Hematopoietic multipotent progenitor cell treated with erythropoietin and hydrocortisone succinate and interleukin-3 and kit ligand, for 15 days (in vitro differentiated cells): ENCODE data around the gene ACSM3.
A peak's percentile ranks its signal among the peaks of the same experiment; 100 is the strongest.
"Not testable (repeated sequence)": the region's sequence is repeated elsewhere in the genome, so short reads cannot be mapped to it uniquely, and the experiment has no call there.

ENCODE experiments used
- DNase-seq: peaks from one replicate; pipeline ENCODE4 v3.0.0-alpha.2; 2015; ENCODE audit warnings: low spot score

The ACSM3 gene

GRCh38 chr16:20763461-20764232 lies at the start of gene ACSM3:
Gene ACSM3 (plus strand): TSS chr16:20764014. CDS start chr16:20770035, 6,021 bp downstream.
- DNase-seq, result peak; percentile 57

- DNase-seq, result not testable (repeated sequence)
Measured at GRCh38 chr16:20717718-20718117, 46.1 kb upstream of the ACSM3 start.

GRCh38 chr16:20720251-20720650 lies 43.6 kb upstream of the ACSM3 start:
- DNase-seq, result no peak

- DNase-seq, result no peak
Measured at GRCh38 chr16:20726661-20727060, 37.2 kb upstream of the ACSM3 start.

GRCh38 chr16:20727181-20727580 lies 36.6 kb upstream of the ACSM3 start:
- DNase-seq, result no peak

GRCh38 chr16:20729141-20729540 lies 34.7 kb upstream of the ACSM3 start:
- DNase-seq, result no peak

- no peak for DNase-seq
Measured at GRCh38 chr16:20734056-20734455, 29.8 kb upstream of the ACSM3 start.

- DNase-seq, result no peak
Measured at GRCh38 chr16:20734782-20735181, 29.0 kb upstream of the ACSM3 start.

DNA sequence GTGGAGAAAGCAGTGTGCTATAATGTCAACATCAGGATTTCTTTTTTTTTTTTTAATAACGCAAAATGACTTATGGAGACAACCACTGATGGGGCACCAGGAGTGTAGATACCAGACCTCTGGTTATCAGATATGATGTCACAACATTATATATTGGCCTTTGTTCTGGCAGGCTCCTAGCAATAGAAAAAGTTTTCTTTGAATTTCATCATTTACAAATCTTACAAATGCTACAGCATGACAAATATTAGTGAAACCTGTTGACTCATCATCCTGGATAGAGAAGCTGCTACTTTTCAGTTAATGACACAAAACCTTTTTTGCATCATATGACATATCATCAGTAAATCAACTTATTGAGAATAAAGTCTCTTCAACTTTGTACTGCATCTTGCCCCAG lies 28.3 kb upstream of the ACSM3 start:
- DNase-seq, result no peak

DNA sequence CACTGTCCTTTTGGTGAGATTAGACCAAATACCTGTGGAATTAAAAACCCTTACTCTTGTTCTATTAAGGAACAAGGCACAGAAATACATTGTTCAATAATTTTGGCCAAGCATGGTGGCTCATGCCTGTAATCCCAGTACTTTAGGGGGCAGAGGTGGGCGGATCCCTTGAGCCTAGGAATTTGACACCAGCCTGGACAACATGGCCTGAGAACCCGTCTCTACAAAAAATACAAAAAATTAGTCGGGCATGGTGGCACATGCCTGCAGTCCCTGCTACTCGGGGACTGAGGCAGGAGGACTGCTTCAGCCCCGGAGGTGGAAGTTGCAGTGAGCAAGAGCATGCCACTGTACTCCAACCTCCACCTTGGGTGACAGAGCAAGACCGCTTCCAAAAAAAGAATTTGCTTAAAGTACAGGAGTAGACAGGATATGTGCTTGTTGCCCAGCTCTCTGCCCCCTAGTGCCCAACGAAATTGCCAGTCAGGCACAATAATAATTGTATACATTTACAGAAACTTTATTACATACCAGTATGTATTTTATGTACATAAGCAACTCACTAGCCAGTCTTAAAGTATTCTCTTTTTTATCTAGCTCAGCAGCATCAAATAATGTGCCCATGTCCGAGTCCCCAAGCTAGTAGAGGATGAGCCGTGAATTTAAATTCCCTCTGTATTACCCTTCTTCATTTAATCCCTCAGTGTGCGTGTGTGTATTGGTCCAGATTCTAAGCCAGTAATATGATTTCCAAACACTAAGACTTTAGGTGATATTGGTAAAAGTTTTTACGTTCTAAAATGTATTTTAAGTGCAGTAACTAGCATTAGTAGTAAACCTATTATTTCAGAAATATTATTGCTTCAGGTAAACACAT lies 23.6 kb upstream of the ACSM3 start:
- DNase-seq, result peak; percentile 43

- DNase-seq, result peak; percentile 88
Measured at GRCh38 chr16:20740901-20741521, 22.8 kb upstream of the ACSM3 start.

DNA sequence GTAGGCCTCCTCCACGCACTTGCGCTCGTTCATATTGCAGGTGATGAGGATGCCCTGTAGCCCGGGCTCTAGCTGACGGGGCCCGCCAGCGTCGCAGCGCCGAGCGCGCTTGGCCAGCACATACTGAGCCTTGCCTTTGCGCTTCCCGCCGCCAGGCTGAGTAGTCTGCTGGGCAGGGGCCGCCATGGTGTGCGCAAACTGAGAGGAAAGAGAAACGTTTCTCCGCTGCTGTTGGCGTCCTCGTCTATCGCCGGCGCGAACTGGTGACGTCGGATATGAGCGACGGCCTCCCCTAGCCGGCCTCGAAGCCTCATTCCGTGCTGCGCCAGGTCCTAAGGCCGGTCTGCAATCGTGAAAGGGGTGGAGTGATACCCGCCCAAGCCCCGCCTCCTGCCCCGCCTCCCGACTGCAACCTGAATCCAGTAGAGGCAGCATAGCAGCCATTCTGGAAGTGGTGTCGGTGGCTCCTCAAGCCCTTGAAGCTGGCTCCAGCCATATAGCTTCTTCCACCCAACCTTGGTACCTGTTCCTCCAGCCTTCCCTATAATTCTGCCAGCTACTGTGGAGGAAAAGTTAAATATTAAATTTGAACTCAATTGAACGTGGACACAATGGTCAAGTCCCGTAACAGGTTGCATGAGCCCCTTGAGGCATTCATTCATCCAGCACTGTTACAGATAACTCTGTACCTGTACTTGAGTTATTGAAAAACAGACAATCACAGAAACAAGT lies 22.1 kb upstream of the ACSM3 start, which contains the start of gene THUMPD1:
THUMPD1 (minus strand) TSS at position 265 of the 732 bp plus-strand sequence; CDS start at position 186, 79 bp downstream.
- peak; percentile 96 for DNase-seq

DNA sequence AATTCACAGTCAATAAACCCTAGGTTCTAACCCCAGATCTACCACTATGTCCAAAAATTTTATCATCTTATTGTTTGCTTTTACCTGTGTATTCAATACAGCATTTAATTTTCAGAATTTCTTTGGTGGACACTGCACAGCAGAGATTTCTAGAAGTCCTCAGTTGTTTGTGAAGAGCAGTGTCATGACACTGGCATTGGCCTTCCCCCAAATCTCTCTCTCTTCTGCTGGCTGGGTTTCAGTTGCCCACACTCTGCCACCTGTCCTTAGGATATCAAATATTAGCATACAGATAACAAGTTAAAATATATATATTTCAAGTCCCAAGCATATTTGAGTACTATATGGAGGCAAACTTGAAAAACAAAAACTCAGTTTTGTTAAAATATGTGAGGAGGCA lies 20.2 kb upstream of the ACSM3 start:
- DNase-seq, result no peak

DNA sequence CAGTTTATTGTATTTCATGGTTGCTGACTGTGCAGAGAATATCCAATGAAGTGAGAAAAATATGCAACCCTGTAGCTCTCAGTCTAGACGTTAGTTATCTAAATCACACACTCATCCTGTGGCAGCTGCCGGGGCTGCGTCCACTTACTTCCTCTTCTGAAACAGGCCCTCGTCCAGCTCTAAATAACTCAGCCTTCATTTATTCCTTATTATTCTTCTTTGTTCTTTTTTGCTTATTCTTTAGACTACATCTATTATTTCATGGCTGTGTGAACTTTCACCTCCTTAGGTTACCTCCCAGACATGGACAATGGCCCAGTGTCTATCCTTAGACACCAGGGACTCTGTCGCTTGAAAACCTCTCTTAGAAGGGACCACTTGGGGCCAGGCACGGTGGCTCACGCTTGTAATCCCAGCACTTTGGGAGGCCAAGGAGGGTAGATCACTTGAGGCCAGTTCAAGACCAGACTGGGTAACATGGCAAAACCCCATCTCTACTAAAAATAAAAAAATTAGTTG lies 18.8 kb upstream of the ACSM3 start:
- peak; percentile 36 for DNase-seq

DNA sequence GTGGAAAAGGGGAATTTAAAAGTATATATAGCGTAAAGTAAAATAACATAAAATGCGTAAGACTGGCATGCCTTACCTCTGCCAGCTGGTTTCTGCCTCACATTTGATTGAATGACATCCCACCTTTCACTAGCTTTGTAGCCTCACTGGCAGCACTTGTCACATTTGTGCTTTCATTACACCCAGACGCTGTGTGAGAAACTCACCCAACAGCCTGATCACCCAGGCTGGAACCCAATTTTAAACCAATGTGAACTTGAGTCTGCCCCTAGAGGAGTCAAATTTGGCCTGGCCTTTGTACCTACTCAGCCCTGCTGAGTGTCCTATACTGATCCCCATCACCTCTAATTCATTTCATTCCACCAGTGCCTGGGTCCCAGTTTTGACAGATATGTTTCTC lies 17.4 kb upstream of the ACSM3 start:
- DNase-seq, result no peak

GRCh38 chr16:20747030-20747816 lies 16.6 kb upstream of the ACSM3 start:
- peak; percentile 68 for DNase-seq

- no peak for DNase-seq
Measured at GRCh38 chr16:20749474-20749873, 14.3 kb upstream of the ACSM3 start.

GRCh38 chr16:20750558-20750957 lies 13.3 kb upstream of the ACSM3 start:
- no peak for DNase-seq

DNA sequence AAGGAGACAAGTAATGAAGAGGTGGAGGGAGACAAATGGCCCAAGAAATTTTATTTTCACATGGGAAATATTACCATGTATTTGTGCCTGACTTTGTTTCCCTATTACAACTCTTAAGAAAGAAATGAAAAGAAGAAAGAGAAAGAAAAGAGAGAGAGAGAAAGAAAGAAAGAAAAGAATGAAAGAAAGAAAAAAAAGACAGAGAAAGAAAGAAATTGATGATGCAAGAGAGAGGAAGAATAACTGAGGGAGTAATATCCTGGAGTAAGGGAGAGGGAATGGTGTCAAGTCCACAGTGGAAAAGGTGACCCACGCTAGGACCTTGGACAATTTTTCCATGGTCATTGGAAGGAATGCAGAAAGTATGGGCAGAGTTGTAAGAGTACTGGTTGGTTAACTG lies 10.1 kb upstream of the ACSM3 start:
- DNase-seq, result no peak

- DNase-seq, result no peak
Measured at GRCh38 chr16:20755238-20755637, 8.6 kb upstream of the ACSM3 start.

GRCh38 chr16:20755799-20756198 lies 8.0 kb upstream of the ACSM3 start:
- not testable (repeated sequence) for DNase-seq
